ENCODE data around the gene TBCC.

Gene TBCC

DNA sequence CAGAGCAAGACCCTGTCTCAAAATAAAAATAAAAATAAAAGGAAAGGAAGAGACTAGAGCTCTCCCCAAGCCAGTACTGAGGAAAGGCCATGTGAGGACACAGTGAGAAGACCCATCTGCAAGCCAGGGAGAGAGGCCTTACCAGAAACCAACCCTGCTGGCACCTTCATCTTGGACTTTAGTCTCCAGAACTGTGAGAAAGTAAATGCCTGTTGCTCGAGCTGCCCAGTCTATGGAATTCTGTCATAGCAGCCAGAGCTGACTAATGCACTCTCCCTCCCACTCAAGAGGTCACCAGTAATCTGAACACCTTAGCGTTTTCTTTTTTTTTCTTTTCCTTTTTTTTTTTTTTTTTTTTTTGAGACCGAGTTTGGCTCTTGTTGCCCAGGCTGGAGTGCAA is 16.2 kb downstream of the TBCC start:
- no peak overlapping the region for H3K4me3 ChIP-seq (ENCODE audit: low read length)
- TF ChIP-seq, protein P1, sequence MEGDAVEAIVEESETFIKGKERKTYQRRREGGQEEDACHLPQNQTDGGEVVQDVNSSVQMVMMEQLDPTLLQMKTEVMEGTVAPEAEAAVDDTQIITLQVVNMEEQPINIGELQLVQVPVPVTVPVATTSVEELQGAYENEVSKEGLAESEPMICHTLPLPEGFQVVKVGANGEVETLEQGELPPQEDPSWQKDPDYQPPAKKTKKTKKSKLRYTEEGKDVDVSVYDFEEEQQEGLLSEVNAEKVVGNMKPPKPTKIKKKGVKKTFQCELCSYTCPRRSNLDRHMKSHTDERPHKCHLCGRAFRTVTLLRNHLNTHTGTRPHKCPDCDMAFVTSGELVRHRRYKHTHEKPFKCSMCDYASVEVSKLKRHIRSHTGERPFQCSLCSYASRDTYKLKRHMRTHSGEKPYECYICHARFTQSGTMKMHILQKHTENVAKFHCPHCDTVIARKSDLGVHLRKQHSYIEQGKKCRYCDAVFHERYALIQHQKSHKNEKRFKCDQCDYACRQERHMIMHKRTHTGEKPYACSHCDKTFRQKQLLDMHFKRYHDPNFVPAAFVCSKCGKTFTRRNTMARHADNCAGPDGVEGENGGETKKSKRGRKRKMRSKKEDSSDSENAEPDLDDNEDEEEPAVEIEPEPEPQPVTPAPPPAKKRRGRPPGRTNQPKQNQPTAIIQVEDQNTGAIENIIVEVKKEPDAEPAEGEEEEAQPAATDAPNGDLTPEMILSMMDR (IDR thresholded peaks at IDR 0.05; ENCODE audit: insufficient read depth, low read depth, low read length, missing control alignments) = no peak
- DNase-seq (ENCODE audit: low read depth) = peak; percentile 39

DNA sequence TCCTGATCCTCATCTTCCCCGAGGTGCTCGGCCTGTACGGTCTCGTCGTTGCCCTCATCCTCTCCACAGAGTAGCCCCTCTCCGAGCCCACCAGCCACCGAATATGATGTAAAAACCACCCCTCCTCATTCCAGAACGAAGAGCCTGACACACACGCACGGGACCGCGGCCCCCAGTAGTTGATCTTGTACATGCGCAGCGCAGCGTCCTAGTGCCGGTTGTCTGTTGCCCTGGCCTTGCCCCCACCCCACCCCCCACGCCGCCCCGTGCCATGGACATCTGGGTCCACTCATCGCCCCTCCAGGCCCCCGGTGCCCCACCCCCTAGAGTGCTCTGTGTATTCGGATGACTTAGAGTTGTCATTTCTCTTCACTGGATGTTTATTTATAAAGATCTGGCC is 18.3 kb downstream of the TBCC start:
- TF ChIP-seq, protein P1 (IDR thresholded peaks at IDR 0.05; ENCODE audit: insufficient read depth, low read depth, low read length, missing control alignments) = no peak
- no peak overlapping the region for H3K4me3 ChIP-seq (ENCODE audit: low read length)
- DNase-seq (ENCODE audit: low read depth) = no peak

DNA sequence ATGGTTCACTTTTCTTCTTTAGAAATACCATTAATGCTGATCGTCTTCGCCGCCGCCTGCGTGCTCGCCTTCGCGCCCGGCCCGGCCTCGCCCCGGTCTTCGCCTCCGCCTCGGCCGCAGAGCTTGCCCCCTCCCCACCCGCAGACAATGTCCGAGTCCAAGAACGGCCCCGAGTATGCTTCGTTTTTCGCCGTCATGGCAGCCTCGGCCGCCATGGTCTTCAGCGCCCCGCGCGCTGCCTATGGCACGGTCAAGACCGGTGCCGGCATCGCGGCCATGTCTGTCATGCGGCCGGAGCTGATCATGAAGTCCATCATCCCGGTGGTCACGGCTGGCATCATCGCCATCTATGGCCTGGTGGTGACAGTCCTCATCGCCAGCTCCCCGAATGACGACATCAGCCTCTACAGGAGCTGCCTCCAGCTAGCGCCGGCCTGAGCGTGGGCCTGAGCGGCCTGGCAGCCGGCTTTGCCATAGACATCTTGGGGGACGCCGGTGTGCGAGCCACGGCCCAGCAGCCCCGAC is 18.8 kb downstream of the TBCC start:
- TF ChIP-seq, protein P1 (IDR thresholded peaks at IDR 0.05; ENCODE audit: insufficient read depth, low read depth, low read length, missing control alignments) = no peak
- H3K4me3 ChIP-seq (ENCODE audit: low read length) = peak overlapping the region; percentile 47
- DNase-seq (ENCODE audit: low read depth) = no peak

DNA sequence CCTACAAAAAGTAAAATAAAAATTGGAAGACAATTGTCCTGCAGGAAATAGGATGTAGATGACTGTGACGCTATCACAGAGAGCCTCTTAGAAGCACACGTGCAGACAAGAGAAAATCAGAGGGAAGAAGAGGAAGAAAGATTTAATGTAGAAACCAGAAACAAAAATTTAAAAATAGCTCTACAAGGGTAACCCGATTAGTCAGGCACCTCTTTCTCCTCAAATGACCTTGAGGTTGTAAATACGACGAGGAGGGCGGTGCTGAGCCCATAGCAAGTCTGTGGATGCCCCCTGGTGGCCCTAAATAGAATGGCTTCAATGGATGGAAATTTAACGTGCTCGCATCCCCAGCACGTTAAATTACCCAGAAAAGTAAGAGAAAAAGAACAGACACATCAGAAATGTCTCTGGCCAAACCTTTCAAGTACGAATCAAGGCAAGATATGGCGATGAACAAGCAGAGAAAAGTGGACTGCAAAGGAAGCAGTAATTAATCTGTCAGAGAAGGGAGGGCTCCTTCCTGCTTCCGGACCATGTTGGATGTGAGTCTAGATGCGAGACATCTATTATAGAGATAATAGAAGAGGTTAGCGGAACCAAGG is 19.3 kb downstream of the TBCC start:
- DNase-seq (ENCODE audit: low read depth) = peak; percentile 88
- H3K4me3 ChIP-seq (ENCODE audit: low read length) = peak overlapping the region; percentile 47
- TF ChIP-seq, protein P1 (IDR thresholded peaks at IDR 0.05; ENCODE audit: insufficient read depth, low read depth, low read length, missing control alignments) = peak; percentile 88

DNA sequence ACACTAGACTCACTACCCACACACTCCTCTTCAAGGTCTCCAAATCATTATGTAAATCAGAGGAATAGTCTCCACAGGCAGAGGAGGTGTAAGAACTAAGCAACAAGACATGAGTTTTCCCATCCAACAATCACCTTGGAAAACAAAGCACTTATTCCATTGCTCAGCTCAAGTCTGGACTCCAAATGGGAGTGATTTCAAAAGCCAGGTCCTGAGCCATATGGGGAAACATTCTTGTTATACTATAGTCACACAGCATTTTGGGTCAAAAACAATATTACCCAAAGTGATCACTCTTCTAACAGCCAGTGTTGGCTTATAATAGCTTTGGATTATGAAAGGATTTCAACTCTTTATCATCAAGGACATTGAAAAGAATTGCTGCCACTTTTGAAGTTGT is 19.9 kb downstream of the TBCC start:
- TF ChIP-seq, protein P1 (IDR thresholded peaks at IDR 0.05; ENCODE audit: insufficient read depth, low read depth, low read length, missing control alignments) = no peak
- DNase-seq (ENCODE audit: low read depth) = no peak
- no peak overlapping the region for H3K4me3 ChIP-seq (ENCODE audit: low read length)

DNA sequence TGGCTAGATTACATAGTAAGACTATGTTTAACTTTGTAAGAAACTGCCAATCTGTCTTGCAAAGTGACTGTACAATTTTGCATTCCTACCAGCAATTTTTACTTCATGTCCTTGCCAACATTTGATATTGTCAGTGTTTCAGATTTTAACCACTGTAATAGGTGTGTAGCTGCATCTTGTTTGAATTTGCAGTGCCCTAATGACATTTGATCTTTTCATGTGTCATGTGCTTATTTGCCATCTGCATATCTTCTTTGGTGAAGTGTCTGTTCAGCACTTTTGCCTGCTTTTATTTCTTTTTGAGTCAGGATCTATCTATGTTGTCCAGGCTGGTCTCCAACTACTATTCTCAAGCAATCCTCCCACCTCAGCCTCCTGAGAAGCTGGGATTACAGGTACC is 21.1 kb downstream of the TBCC start:
- no peak overlapping the region for H3K4me3 ChIP-seq (ENCODE audit: low read length)
- TF ChIP-seq, protein P1 (IDR thresholded peaks at IDR 0.05; ENCODE audit: insufficient read depth, low read depth, low read length, missing control alignments) = no peak
- no peak for DNase-seq (ENCODE audit: low read depth)

DNA sequence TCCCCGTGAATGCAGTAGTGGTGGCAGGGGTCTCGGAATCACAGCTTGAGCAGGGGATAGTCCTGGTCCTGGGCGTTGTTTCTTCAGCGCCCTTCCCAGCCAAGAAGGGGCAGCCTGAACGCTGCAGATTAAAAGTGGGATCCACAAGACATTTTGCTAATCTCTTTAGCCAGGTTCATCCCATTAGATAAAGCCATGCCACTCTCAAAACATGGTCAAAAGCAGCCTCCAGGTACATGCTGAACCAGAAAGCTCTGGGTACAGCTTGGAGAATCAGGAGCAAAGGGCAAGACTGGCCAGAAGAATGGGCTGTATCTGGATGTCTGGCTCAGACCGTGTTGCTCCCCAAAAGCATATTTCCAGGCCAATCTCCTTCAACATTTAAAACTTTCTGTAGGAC is 23.4 kb downstream of the TBCC start, which contains the start of gene PRPH2:
PRPH2 (minus strand) TSS at position 101 of the 400 bp plus-strand sequence. CDS start 263 bp downstream, outside the sequence.
- TF ChIP-seq, protein P1 (IDR thresholded peaks at IDR 0.05; ENCODE audit: insufficient read depth, low read depth, low read length, missing control alignments) = no peak
- no peak within 1 kb of the TSS for H3K4me3 ChIP-seq (ENCODE audit: low read length)
- no peak for DNase-seq (ENCODE audit: low read depth)
